DND-41 (cell line): Measurements from ENCODE around the gene B3GALT4.

Experiments
- ATAC-seq: fragments of 200-7000 bp; cut with Tn5 transposase; 3 replicates; pipeline ENCODE4 v1.9.1; 2021; ENCODE audit warnings: low read depth; ENCODE audit not compliant: insufficient read depth
- DNase-seq: peaks from one replicate; pipeline ENCODE4 v3.0.0-alpha.2; 2020
- H2AFZ ChIP-seq: 2 replicates; pipeline ENCODE4 v1.6.0; 2012; ENCODE audit warnings: low read depth, low read length
- H3K27ac ChIP-seq: 2 replicates; pipeline ENCODE4 v1.5.1; 2012; ENCODE audit warnings: low read length, inconsistent platforms
- H3K27me3 ChIP-seq: fragments of 200-600 bp; sonication (generic); 2 replicates; pipeline ENCODE4 v1.6.0; 2012; ENCODE audit warnings: low read length, mild to moderate bottlenecking, inconsistent platforms; ENCODE audit not compliant: insufficient read depth, poor library complexity
- H3K36me3 ChIP-seq: 2 replicates; pipeline ENCODE4 v1.5.1; 2012; ENCODE audit warnings: low read length, inconsistent platforms; ENCODE audit not compliant: insufficient read depth
- H3K4me1 ChIP-seq: 2 replicates; pipeline ENCODE4 v1.5.1; 2012; ENCODE audit warnings: mild to moderate bottlenecking, low read length; ENCODE audit not compliant: insufficient read depth
- H3K4me2 ChIP-seq: 2 replicates; pipeline ENCODE4 v1.6.0; 2012; ENCODE audit warnings: mild to moderate bottlenecking, moderate library complexity, low read length, inconsistent platforms; ENCODE audit not compliant: insufficient read depth
- H3K4me3 ChIP-seq, 2 experiments: fragments of 200-600 bp in 1 of 2; shearing (Covaris generic) in 1 of 2; 2 replicates each; pipeline ENCODE4 v1.5.1; 2012 to 2016; ENCODE audit warnings: inconsistent platforms in 2 of 2, low read length in 2 of 2, mild to moderate bottlenecking in 2 of 2, low read depth in 1 of 2, moderate library complexity in 1 of 2
- H3K79me2 ChIP-seq: 2 replicates; pipeline ENCODE4 v1.6.0; 2012; ENCODE audit warnings: low read length, inconsistent platforms; ENCODE audit not compliant: insufficient read depth
- H3K9ac ChIP-seq: 2 replicates; pipeline ENCODE4 v1.6.0; 2012; ENCODE audit warnings: low read depth, mild to moderate bottlenecking, inconsistent platforms, low read length, moderate library complexity
- H3K9me3 ChIP-seq: 2 replicates; pipeline ENCODE4 v1.5.1; 2012; ENCODE audit warnings: low read length, moderate library complexity, mild to moderate bottlenecking, inconsistent platforms; ENCODE audit not compliant: insufficient read depth, severe bottlenecking
- H4K20me1 ChIP-seq: 2 replicates; pipeline ENCODE4 v1.6.0; 2012; ENCODE audit warnings: low read length; ENCODE audit not compliant: insufficient read depth
- CTCF ChIP-seq: IDR thresholded peaks from 2 replicates; pipeline ENCODE4 v1.5.1; 2012; ENCODE audit warnings: borderline replicate concordance, low read length, moderate library complexity, mild to moderate bottlenecking; ENCODE audit not compliant: poor library complexity, severe bottlenecking; ENCODE audit errors: extremely low read depth
- EZH2 ChIP-seq: IDR thresholded peaks from 3 replicates; pipeline ENCODE4 v1.6.1; 2012; ENCODE audit warnings: borderline replicate concordance, low read depth, mild to moderate bottlenecking, moderate library complexity, low read length, inconsistent platforms; ENCODE audit not compliant: severe bottlenecking

Gene B3GALT4

GRCh38 chr6:33264015-33264414 is 12.9 kb upstream of the B3GALT4 start:
- H4K20me1 ChIP-seq: no peaks in the 10 kb centered on the region
- peaks cover 85% of the 10 kb centered on the region for H3K36me3 ChIP-seq
- ATAC-seq: no peak
- peaks cover 7% of the 10 kb centered on the region for H3K79me2 ChIP-seq
- DNase-seq: no peak
- H3K27me3 ChIP-seq: no peaks in the 10 kb centered on the region
- H3K4me2 ChIP-seq: no peak overlapping the region
- no peak overlapping the region for H3K27ac ChIP-seq
- no peak for TF ChIP-seq EZH2
- no peak for TF ChIP-seq CTCF
- H3K9ac ChIP-seq: no peak overlapping the region
- H3K4me1 ChIP-seq: 0 out of 2 replicates have a peak, but pooled peaks cover 4% of the 10 kb centered on the region
- H3K4me3 ChIP-seq: no peak overlapping the region
- no peak overlapping the region for H2AFZ ChIP-seq
- no peaks in the 10 kb centered on the region for H3K9me3 ChIP-seq

GRCh38 chr6:33271117-33271467 is 5.8 kb upstream of the B3GALT4 start:
- peak; percentile 11; the same call in 1 of the 3 replicates for ATAC-seq
- H3K4me2 ChIP-seq: peak overlapping the region; percentile 79
- peaks cover 82% of the 10 kb centered on the region for H3K36me3 ChIP-seq
- DNase-seq: no peak
- no peaks in the 10 kb centered on the region for H3K27me3 ChIP-seq
- peaks cover 35% of the 10 kb centered on the region for H4K20me1 ChIP-seq
- H3K4me1 ChIP-seq: peaks cover 61% of the 10 kb centered on the region
- peak overlapping the region; percentile 53 to 61 for H3K4me3 ChIP-seq
- H3K27ac ChIP-seq: peak overlapping the region; percentile 97
- peak overlapping the region; percentile 85 for H3K9ac ChIP-seq
- TF ChIP-seq CTCF (peak; percentile 13), EZH2 (no peak)
- peak overlapping the region; percentile 82 for H2AFZ ChIP-seq
- H3K9me3 ChIP-seq: no peaks in the 10 kb centered on the region
- H3K79me2 ChIP-seq: peaks cover 72% of the 10 kb centered on the region

GRCh38 chr6:33271468-33272274 is 5.3 kb upstream of the B3GALT4 start, which contains the start of the genes RPS18 and VPS52:
Gene RPS18, plus strand, starts transcription at chr6:33272075. Its CDS starts 45 bp downstream, at chr6:33272120.
Gene VPS52, minus strand, starts transcription at chr6:33271876. Its CDS starts 201 bp downstream, at chr6:33271675.
- peak within 1 kb of the TSS; percentile 85 for H3K9ac ChIP-seq
- H3K4me3 ChIP-seq: peak within 1 kb of the TSS; percentile 53 to 61
- no peaks in the 10 kb centered on the region for H3K9me3 ChIP-seq
- H2AFZ ChIP-seq: peak within 1 kb of the TSS; percentile 82
- peak; percentile 96 for DNase-seq
- peaks cover 36% of the 10 kb centered on the region for H4K20me1 ChIP-seq
- peak within 1 kb of the TSS; percentile 79 for H3K4me2 ChIP-seq
- ATAC-seq: peak; percentile 88
- peaks cover 82% of the 10 kb centered on the region for H3K36me3 ChIP-seq
- TF ChIP-seq CTCF (no peak), EZH2 (no peak)
- peaks cover 67% of the 10 kb centered on the region for H3K4me1 ChIP-seq
- peak within 1 kb of the TSS; percentile 97 for H3K27ac ChIP-seq
- H3K79me2 ChIP-seq: peaks cover 75% of the 10 kb centered on the region
- no peaks in the 10 kb centered on the region for H3K27me3 ChIP-seq
